ENCODE data around the gene PLCXD3. TPM values are rescaled to one million over a fixed set of nuclear protein-coding genes. Genes with fewer than 3 reads are reported as not detected.
"Not testable (repeated sequence)": the region's sequence is repeated elsewhere in the genome, so short reads cannot be mapped to it uniquely, and the experiment has no call there.

PLCXD3 gene
- total RNA-seq, 1 donor from 2014 or later = not detected

DNA sequence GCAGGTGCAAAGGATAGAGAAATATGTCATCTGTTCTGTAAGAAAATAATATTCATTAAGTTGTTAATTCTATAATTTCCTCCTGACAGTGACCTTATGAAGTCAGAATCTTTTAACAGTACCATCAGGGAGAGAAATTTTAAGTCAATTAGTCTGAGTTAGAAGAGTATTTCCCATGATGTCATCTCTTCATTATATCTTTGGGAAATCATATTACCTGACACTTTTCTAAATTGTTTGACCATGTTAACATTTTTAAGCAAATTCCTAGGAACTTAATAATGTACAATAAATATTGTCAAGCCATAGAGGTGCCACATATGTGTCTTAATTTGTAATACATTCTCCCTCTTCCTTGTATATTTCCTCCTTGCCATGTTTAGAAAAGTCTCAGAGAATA, 172.7 kb downstream of the PLCXD3 start:
- Mint-ChIP-seq H3K36me3 (ENCODE audit: low read depth) (no peaks in the 10 kb centered on the region), H3K27ac (no peak overlapping the region), H3K9me3 (no peaks in the 10 kb centered on the region), H3K4me1 (no peaks in the 10 kb centered on the region), H3K27me3 (no peaks in the 10 kb centered on the region), H3K4me3 (no peak overlapping the region)
- intact Hi-C loops (cut with micrococcal nuclease) = no loop called here
- no peak for DNase-seq

DNA sequence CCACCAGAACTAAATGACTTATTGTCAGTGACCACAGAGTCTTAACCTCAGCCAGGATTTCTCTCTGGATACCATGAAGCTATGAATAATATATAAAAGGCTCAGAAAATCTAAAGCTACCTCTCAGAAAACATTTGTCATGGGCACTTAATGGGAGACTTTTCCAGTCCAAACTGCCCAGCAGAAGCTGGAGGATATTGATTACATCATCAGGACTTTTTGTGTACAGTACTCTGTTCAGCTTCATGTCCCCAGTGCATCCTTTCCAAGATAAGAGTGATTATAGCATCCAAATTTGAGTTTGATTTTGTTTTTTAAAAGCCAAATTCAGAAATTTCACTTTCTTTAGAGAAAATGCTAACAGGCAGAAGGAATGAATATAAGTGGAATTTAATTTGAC, 173.2 kb downstream of the PLCXD3 start:
- Mint-ChIP-seq H3K4me1 (no peaks in the 10 kb centered on the region), H3K9me3 (no peaks in the 10 kb centered on the region), H3K4me3 (no peak overlapping the region), H3K36me3 (ENCODE audit: low read depth) (no peaks in the 10 kb centered on the region), H3K27me3 (no peaks in the 10 kb centered on the region), H3K27ac (no peak overlapping the region)
- intact Hi-C loops (cut with micrococcal nuclease) = no loop called here
- no peak for DNase-seq

DNA sequence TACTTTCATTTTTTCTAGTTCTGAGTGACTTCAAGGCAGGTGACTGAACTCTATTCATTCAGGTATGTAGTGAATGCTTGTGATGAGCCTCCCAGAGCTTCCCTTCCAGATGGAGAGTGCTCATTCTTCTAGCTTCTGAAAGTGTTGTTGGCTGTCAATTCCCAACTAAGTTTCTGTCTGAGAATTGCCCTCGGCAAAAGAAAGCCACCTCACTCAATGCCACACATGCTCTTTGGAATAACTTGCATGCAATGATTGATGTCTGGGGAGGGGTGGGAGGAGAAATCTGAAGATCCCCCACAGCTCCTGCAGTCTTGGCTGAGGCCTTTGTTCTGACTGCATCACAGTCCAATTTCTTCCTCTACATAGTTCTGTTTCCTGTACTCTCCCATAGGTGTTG, 173.9 kb downstream of the PLCXD3 start:
- DNase-seq = no peak
- Mint-ChIP-seq H3K27me3 (no peaks in the 10 kb centered on the region), H3K9me3 (no peaks in the 10 kb centered on the region), H3K27ac (no peak overlapping the region), H3K4me3 (no peak overlapping the region), H3K4me1 (no peaks in the 10 kb centered on the region), H3K36me3 (ENCODE audit: low read depth) (no peaks in the 10 kb centered on the region)
- intact Hi-C loops (cut with micrococcal nuclease) = no loop called here

DNA sequence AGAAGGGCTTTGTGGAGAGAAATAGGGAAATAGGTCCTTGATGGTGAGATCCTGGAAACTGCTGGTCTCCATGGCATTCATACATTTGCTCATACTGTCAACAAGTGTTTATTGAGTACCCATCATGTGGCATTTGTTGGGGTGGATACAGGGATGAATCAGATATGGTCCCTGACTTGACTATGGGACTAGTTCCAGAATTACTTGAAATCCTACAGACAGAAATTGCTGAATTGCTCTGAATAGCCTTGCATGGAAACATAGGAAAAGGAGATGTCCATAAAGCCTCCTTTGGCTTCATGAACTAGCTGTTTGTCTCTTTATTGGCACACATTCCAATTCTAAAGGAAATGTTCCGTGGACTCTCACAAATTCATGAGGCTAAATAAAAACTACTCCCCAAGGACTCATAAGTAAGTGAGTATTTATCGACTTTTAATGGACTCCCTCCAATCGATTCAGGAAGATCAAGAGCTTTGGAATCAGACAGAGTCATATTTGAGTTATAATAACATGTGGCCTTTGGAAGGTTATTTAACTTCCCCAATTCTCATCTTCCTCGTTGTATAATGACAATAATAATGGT, 174.7 kb downstream of the PLCXD3 start:
- no peak for DNase-seq
- Mint-ChIP-seq H3K27me3 (no peaks in the 10 kb centered on the region), H3K4me3 (no peak overlapping the region), H3K9me3 (no peaks in the 10 kb centered on the region), H3K36me3 (ENCODE audit: low read depth) (no peaks in the 10 kb centered on the region), H3K27ac (no peak overlapping the region), H3K4me1 (no peaks in the 10 kb centered on the region)
- intact Hi-C loops (cut with micrococcal nuclease) = no loop called here

GRCh38 chr5:41334758-41335157, 175.6 kb downstream of the PLCXD3 start:
- H3K27ac Mint-ChIP-seq = no peak overlapping the region
- H3K27me3 Mint-ChIP-seq = no peaks in the 10 kb centered on the region
- no peak overlapping the region for H3K4me3 Mint-ChIP-seq
- DNase-seq = no peak
- peaks cover 4% of the 10 kb centered on the region for H3K9me3 Mint-ChIP-seq
- intact Hi-C loops (cut with micrococcal nuclease) = no loop called here
- no peaks in the 10 kb centered on the region for H3K4me1 Mint-ChIP-seq
- H3K36me3 Mint-ChIP-seq (ENCODE audit: low read depth) = no peaks in the 10 kb centered on the region

DNA sequence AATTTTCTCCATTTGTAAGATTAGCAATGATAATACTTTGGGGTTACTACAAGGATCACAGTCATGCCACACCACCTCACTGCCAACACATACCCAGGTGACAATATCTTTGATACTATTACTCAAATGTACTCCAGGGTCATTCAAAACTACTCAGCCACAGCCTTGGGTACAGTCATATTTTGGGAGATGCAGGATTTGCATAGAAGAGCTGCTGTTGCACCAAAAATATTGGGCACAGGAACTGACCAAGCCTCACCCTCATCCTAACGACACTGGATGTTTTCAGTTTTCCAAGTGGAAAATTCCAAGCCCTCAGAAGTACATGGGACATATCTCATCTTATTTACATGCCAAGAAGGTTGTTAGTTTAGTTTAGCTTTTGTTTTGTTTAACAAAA, 176.2 kb downstream of the PLCXD3 start:
- Mint-ChIP-seq H3K9me3 (peaks cover 4% of the 10 kb centered on the region), H3K4me3 (no peak overlapping the region), H3K4me1 (no peaks in the 10 kb centered on the region), H3K27ac (no peak overlapping the region), H3K27me3 (no peaks in the 10 kb centered on the region), H3K36me3 (ENCODE audit: low read depth) (no peaks in the 10 kb centered on the region)
- no peak for DNase-seq
- intact Hi-C loops (cut with micrococcal nuclease) = no loop called here

DNA sequence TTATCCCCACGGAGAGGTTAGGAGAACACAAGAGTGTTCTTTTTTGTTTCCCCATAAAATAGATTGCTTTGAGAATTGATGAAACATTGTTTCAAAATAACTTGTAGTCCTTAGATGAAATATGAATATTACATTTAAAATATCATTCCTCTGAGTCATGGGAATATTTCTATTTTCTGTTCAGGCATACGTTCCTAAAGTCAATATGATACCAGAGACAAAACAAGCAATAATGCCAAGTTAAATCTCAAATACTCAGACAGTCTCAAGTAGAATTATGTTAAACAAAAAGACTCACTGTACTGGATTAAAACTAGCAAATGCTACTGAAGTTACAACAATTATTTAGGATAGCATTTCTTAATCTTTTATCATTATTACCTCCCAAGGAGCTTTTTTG, 185.3 kb downstream of the PLCXD3 start:
- intact Hi-C loops (cut with micrococcal nuclease) = no loop called here
- H3K9me3 Mint-ChIP-seq = peaks cover 8% of the 10 kb centered on the region
- no peak overlapping the region for H3K27ac Mint-ChIP-seq
- H3K4me3 Mint-ChIP-seq = no peak overlapping the region
- no peaks in the 10 kb centered on the region for H3K4me1 Mint-ChIP-seq
- no peaks in the 10 kb centered on the region for H3K27me3 Mint-ChIP-seq
- no peak for DNase-seq
- H3K36me3 Mint-ChIP-seq (ENCODE audit: low read depth) = no peaks in the 10 kb centered on the region

GRCh38 chr5:41322826-41323225, 187.6 kb downstream of the PLCXD3 start:
- intact Hi-C loops (cut with micrococcal nuclease); H3K27ac Mint-ChIP-seq: not testable (repeated sequence)

GRCh38 chr5:41312478-41313060, 197.8 kb downstream of the PLCXD3 start:
- Mint-ChIP-seq H3K4me1 (no peaks in the 10 kb centered on the region), H3K9me3 (no peaks in the 10 kb centered on the region), H3K4me3 (no peak overlapping the region), H3K27me3 (no peaks in the 10 kb centered on the region), H3K27ac (no peak overlapping the region), H3K36me3 (ENCODE audit: low read depth) (no peaks in the 10 kb centered on the region)
- DNase-seq = no peak
- intact Hi-C loops (cut with micrococcal nuclease) = no loop called here

More at GRCh38 chr5:41322826-41323225, 187.6 kb downstream of the PLCXD3 start:
- not testable (repeated sequence) for DNase-seq; H3K4me1 Mint-ChIP-seq; H3K36me3 Mint-ChIP-seq (ENCODE audit: low read depth); H3K27me3 Mint-ChIP-seq; H3K4me3 Mint-ChIP-seq; H3K9me3 Mint-ChIP-seq

GRCh38 chr5:41312066-41312465, 198.3 kb downstream of the PLCXD3 start:
- H3K4me3 Mint-ChIP-seq = no peak overlapping the region
- no peaks in the 10 kb centered on the region for H3K9me3 Mint-ChIP-seq
- no peak for DNase-seq
- intact Hi-C loops (cut with micrococcal nuclease) = no loop called here
- no peaks in the 10 kb centered on the region for H3K4me1 Mint-ChIP-seq
- no peaks in the 10 kb centered on the region for H3K27me3 Mint-ChIP-seq
- no peaks in the 10 kb centered on the region for H3K36me3 Mint-ChIP-seq (ENCODE audit: low read depth)
- no peak overlapping the region for H3K27ac Mint-ChIP-seq

DNA sequence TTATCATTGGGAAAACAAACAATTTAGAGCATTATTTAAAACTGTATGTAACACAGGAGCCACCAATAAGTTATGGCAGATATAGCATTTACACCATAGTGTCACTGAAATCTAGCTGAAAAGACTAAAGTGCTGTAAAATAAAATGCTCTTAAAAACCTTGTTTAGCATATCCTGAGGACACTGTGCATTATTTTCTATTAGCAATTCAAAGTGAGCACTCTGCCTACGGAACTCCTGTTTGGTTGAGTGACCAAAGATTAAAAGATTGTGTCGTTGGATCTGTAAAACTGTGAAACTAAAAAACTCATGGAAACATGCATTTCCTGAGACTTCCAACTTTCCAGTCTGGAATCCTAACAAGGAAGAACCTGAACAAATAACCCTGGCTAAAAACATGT, 201.1 kb downstream of the PLCXD3 start:
- DNase-seq = no peak
- intact Hi-C loops (cut with micrococcal nuclease) = no loop called here
- Mint-ChIP-seq H3K9me3 (no peaks in the 10 kb centered on the region), H3K27me3 (no peaks in the 10 kb centered on the region), H3K27ac (no peak overlapping the region), H3K4me3 (no peak overlapping the region), H3K4me1 (no peaks in the 10 kb centered on the region), H3K36me3 (ENCODE audit: low read depth) (no peaks in the 10 kb centered on the region)

- DNase-seq = no peak
- no peaks in the 10 kb centered on the region for H3K36me3 Mint-ChIP-seq (ENCODE audit: low read depth)
- intact Hi-C loops (cut with micrococcal nuclease) = no loop called here
- no peak overlapping the region for H3K27ac Mint-ChIP-seq
- H3K9me3 Mint-ChIP-seq = no peaks in the 10 kb centered on the region
- no peak overlapping the region for H3K4me3 Mint-ChIP-seq
- no peaks in the 10 kb centered on the region for H3K4me1 Mint-ChIP-seq
- no peaks in the 10 kb centered on the region for H3K27me3 Mint-ChIP-seq
Measured at GRCh38 chr5:41306005-41306404, 204.4 kb downstream of the PLCXD3 start.

DNA sequence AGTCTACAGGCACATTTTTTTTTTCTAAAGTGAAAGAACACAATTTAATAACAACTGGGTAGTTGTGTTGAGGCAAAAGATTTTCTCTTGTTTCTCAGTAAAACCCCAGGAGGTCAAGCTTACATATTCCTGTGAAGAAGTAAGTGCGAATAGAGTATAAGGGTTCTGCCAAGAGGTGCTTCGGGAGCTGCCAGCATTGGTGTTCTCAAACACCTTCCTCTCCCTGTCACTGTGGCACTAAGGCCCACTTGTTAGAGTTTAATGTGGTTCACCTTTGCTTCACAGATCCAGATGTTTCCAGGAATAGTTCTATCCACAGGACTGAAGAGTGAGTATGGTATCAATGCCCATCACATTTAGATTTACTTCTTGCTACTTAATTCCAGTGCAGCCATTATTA, 205.3 kb downstream of the PLCXD3 start:
- Mint-ChIP-seq H3K4me3 (no peak overlapping the region), H3K27ac (no peak overlapping the region), H3K9me3 (no peaks in the 10 kb centered on the region), H3K36me3 (ENCODE audit: low read depth) (no peaks in the 10 kb centered on the region), H3K27me3 (no peaks in the 10 kb centered on the region), H3K4me1 (no peaks in the 10 kb centered on the region)
- intact Hi-C loops (cut with micrococcal nuclease) = no loop called here
- DNase-seq = no peak

DNA sequence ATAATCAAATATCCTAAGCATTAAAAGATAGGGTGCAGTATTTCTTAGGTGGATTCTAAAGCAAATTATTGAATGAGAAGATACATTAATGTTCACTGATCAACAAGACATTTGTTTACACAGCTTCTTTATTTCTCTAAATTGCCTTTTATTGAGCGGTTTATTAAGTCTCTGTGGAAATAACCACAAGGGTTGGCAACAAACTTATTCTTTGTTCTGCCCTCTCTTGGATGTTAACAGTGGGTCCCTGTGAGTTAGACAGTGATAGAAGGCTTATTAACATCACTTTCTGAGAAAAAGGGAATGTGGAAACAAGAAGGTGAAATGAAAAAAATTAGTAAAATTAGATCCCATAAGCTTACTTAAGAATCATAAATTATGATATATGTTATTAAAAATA, 214.3 kb downstream of the PLCXD3 start:
- intact Hi-C loops (cut with micrococcal nuclease) = no loop called here
- H3K27ac Mint-ChIP-seq = no peak overlapping the region
- H3K4me1 Mint-ChIP-seq = no peaks in the 10 kb centered on the region
- DNase-seq = no peak
- no peak overlapping the region for H3K4me3 Mint-ChIP-seq
- H3K9me3 Mint-ChIP-seq = no peaks in the 10 kb centered on the region
- H3K27me3 Mint-ChIP-seq = no peaks in the 10 kb centered on the region
- H3K36me3 Mint-ChIP-seq (ENCODE audit: low read depth) = no peaks in the 10 kb centered on the region

DNA sequence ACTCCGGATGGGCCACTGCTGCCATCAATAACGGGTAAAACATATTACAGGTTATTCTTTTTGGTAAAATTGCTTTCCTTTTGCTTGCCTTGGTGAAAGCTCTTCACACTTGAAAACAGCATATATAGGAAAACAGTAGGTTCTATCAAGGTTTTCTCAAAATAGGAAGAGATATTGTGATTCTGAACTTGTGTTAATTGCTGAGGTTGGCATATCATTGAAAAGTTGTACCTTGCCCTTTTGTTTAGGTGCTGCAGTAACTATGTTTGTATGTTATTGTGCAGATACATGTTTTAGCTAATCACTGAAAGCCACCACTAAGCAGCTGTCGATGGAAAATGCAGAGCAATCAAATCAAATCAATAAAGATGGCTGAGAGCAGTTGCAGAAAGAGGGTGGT, 219.1 kb downstream of the PLCXD3 start:
- Mint-ChIP-seq H3K27ac (no peak overlapping the region), H3K36me3 (ENCODE audit: low read depth) (no peaks in the 10 kb centered on the region), H3K9me3 (peaks cover 5% of the 10 kb centered on the region), H3K27me3 (no peaks in the 10 kb centered on the region), H3K4me1 (no peaks in the 10 kb centered on the region), H3K4me3 (no peak overlapping the region)
- no peak for DNase-seq
- intact Hi-C loops (cut with micrococcal nuclease) = no loop called here

Measured in activated CD4-positive, alpha-beta T cell treated with anti-CD3 and anti-CD28 coated beads, Interleukin-2, amount 10 ng/mL, durations not matched to agents 24 days and 14 days (primary cell).